Measurements from ENCODE around the gene CATSPERE. TPM values are rescaled to one million over a fixed set of nuclear protein-coding genes. Genes with fewer than 3 reads are reported as not detected.
A peak's percentile ranks its signal among the peaks of the same experiment; 100 is the strongest.
"Not testable (repeated sequence)": the region's sequence is repeated elsewhere in the genome, so short reads cannot be mapped to it uniquely, and the experiment has no call there.

Gene CATSPERE
- total RNA-seq, 4 donors from 2014 or later = 0.49 to 0.58 (median 0.56) TPM; not detected in 1

DNA sequence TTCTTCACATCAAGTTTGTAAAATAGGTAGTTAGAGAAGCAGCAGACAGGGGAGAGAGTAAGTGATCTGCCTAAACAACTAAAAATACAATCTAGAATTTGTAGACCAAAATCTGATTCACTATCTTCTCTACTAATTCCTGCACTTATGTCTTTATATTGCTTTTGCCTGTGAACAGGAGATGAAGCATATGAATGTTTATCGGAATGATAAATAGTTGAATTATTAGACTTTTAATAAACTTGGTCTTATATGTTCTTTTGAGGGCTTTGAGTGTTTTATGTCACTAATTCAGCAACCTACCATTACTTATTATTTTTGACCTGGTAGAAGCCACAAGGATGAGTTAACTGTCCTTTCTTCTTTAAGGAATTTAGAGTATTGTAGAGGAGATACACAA is 194.1 kb downstream of the CATSPERE start:
- Histone ChIP-seq H3K4me3 (peak overlapping the region in 1 of 4 donors; percentile 86), H3K27me3 (no peaks in the 10 kb centered on the region), H3K4me1 (peaks cover 30 to 59% of the 10 kb centered on the region in 2 donors), H3K27ac (peak overlapping the region in 3 of 4 donors; percentile 92 to 98 (median 93)), H3K36me3 (no peaks in the 10 kb centered on the region), H3K9me3 (no peaks in the 10 kb centered on the region)
- ATAC-seq (no peak), DNase-seq (no peak)
- no peak for TF ChIP-seq POLR2A (IDR thresholded peaks at IDR 0.05)
- TF ChIP-seq, protein P1, sequence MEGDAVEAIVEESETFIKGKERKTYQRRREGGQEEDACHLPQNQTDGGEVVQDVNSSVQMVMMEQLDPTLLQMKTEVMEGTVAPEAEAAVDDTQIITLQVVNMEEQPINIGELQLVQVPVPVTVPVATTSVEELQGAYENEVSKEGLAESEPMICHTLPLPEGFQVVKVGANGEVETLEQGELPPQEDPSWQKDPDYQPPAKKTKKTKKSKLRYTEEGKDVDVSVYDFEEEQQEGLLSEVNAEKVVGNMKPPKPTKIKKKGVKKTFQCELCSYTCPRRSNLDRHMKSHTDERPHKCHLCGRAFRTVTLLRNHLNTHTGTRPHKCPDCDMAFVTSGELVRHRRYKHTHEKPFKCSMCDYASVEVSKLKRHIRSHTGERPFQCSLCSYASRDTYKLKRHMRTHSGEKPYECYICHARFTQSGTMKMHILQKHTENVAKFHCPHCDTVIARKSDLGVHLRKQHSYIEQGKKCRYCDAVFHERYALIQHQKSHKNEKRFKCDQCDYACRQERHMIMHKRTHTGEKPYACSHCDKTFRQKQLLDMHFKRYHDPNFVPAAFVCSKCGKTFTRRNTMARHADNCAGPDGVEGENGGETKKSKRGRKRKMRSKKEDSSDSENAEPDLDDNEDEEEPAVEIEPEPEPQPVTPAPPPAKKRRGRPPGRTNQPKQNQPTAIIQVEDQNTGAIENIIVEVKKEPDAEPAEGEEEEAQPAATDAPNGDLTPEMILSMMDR (IDR thresholded peaks at IDR 0.05 in 4 of 5, conservative IDR thresholded peaks at IDR 0.05 in 1 of 5) = no peak
- in situ Hi-C loops (cut with MboI; ENCODE audit: low sequenced_read_pairs in 4 of 4) (loop anchor here in 2 of 4 donors (10.0 to 25.0 kb wide), 3 partner anchors 193 to 310 kb away; partner anchors contain the start of genes ADSS2 (in 2 of the 2) and CATSPERE (in 1 of the 2)), intact Hi-C loops (cut with DNase I; ENCODE audit: low total_unique reads) (loop anchor here (10.0 kb wide), 1 partner anchor 1400 kb away; the partner anchor contains the start of genes CEP170 and SDCCAG8)

DNA sequence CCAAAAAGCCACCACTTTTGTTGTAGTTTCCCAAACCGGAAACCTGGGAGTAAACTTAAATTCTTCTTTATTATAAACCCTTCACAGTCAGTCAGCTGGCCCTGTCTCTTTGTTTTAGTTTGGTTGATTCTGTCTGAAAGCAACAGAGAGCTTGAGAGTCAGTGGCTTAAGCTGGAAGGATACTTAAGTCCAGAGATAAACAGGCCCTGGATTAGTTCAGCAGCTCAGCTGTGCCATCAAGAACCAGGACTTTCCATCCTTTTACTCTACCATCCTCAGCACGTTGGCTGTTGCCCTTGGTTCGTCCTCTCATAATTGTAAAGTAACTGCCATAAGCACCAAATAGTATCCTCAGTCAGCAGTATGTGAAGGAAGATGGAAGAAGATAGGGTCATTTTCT is 196.3 kb downstream of the CATSPERE start:
- TF ChIP-seq, protein P1 (IDR thresholded peaks at IDR 0.05 in 4 of 5, conservative IDR thresholded peaks at IDR 0.05 in 1 of 5) = no peak
- TF ChIP-seq POLR2A (IDR thresholded peaks at IDR 0.05) = no peak
- peak overlapping the region in 2 of 4 donors; percentile 19 to 27 for H3K27ac ChIP-seq
- H3K36me3 ChIP-seq = no peaks in the 10 kb centered on the region
- peaks cover 30 to 54% of the 10 kb centered on the region in 2 donors for H3K4me1 ChIP-seq
- DNase-seq (no peak), ATAC-seq (no peak)
- intact Hi-C loops (cut with DNase I; ENCODE audit: low total_unique reads) (loop anchor here (10.0 kb wide), 1 partner anchor 1403 kb away; the partner anchor contains the start of genes CEP170 and SDCCAG8), in situ Hi-C loops (cut with MboI; ENCODE audit: low sequenced_read_pairs in 4 of 4) (loop anchor here in 2 of 4 donors (10.0 to 25.0 kb wide), 3 partner anchors 195 to 307 kb away; partner anchors contain the start of genes ADSS2 (in 2 of the 2) and CATSPERE (in 1 of the 2))
- no peak overlapping the region for H3K4me3 ChIP-seq
- no peaks in the 10 kb centered on the region for H3K27me3 ChIP-seq
- H3K9me3 ChIP-seq = no peaks in the 10 kb centered on the region

DNA sequence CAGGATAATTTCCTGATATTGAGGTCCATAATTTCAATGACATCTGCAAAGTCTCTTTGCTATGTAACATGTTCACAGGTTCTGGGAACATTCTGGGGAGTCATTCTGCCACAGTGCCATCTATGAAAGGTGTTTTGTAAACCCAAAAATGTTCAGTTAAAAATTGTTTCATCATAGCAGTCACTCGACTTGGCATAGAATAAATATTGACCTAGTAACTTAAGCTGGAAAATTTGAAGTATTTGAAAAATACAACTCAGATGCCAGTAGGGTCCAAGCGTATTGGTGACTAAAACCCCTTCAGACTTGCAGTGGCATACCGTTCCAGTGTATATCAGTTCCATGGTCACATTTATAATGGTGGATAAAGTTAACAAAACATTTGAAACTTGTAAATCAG is 198.6 kb downstream of the CATSPERE start:
- TF ChIP-seq POLR2A (IDR thresholded peaks at IDR 0.05) = no peak
- TF ChIP-seq, protein P1 (IDR thresholded peaks at IDR 0.05 in 4 of 5, conservative IDR thresholded peaks at IDR 0.05 in 1 of 5) = no peak
- intact Hi-C loops (cut with DNase I; ENCODE audit: low total_unique reads) = loop anchor here (10.0 kb wide), 1 partner anchor 1405 kb away; the partner anchor contains the start of genes CEP170 and SDCCAG8
- H3K27me3 ChIP-seq = no peaks in the 10 kb centered on the region
- no peaks in the 10 kb centered on the region for H3K9me3 ChIP-seq
- peaks cover 32 to 53% of the 10 kb centered on the region in 2 donors for H3K4me1 ChIP-seq
- no peak overlapping the region for H3K27ac ChIP-seq
- ATAC-seq (no peak), DNase-seq (no peak)
- no peak overlapping the region for H3K4me3 ChIP-seq
- in situ Hi-C loops (cut with MboI; ENCODE audit: low sequenced_read_pairs in 4 of 4) = loop anchor here in 2 of 4 donors (10.0 to 25.0 kb wide), 3 partner anchors 197 to 305 kb away; partner anchors contain the start of genes ADSS2 (in 2 of the 2) and CATSPERE (in 1 of the 2)
- H3K36me3 ChIP-seq = no peaks in the 10 kb centered on the region

DNA sequence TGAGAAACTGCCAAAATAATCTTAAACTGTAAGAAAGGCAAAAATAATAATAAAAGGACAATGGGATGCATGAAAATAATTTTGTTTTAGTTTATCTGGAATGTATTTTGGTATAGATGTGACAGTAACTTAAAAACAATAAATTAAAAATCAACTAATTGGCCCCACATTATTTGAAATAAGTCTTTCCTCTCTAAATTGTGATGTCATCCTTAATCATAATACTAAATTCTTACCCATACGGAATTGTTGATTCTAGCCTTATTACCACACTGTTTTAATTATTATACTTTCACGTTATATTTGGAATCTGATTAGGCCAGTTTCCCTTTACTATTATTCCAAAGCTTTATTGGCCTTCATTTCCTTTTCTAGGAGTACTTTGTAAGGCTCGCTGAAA is 199.5 kb downstream of the CATSPERE start:
- intact Hi-C loops (cut with DNase I; ENCODE audit: low total_unique reads) (no loop called here), in situ Hi-C loops (cut with MboI; ENCODE audit: low sequenced_read_pairs in 4 of 4) (loop anchor here in 1 of 4 donors (25.0 kb wide), 1 partner anchor 198 kb away; the partner anchor contains the start of genes ADSS2 and CATSPERE)
- ATAC-seq = no peak

DNA sequence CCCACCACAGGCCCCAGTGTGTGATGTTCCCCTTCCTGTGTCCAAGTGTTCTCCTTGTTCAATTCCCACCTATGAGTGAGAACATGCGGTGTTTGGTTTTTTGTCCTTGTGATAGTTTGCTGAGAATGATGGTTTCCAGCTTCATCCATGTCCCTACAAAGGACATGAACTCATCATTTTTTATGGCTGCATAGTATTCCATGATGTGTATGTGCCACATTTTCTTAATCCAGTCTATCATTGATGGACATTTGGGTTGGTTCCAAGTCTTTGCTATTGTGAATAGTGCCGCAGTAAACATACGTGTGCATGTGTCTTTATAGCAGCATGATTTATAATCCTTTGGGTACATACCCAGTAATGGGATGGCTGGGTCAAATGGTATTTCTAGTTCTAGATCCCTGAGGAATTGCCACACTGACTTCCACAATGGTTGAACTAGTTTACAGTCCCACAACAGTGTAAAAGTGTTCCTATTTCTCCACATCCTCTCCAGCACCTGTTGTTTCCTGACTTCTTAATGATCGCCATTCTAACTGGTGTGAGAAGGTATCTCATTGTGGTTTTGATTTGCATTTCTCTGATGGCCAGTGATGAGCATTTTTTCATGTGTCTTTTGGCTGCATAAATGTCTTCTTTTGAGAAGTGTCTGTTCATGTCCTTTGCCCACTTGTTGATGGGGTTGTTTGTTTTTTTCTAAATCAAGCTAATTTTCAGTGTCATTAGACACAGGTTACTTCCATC is 200.7 kb downstream of the CATSPERE start:
- H3K27me3 ChIP-seq; intact Hi-C loops (cut with DNase I; ENCODE audit: low total_unique reads); ATAC-seq; H3K4me3 ChIP-seq; DNase-seq; H3K9me3 ChIP-seq; H3K27ac ChIP-seq; H3K36me3 ChIP-seq: not testable (repeated sequence)
- peaks cover 33 to 54% of the 10 kb centered on the region in 2 donors for H3K4me1 ChIP-seq
- in situ Hi-C loops (cut with MboI; ENCODE audit: low sequenced_read_pairs in 4 of 4) = loop anchor here in 1 of 4 donors (25.0 kb wide), 1 partner anchor 199 kb away; the partner anchor contains the start of genes ADSS2 and CATSPERE

More for the DNA sequence above, 199.5 kb downstream of the CATSPERE start:
- H3K27me3 ChIP-seq = no peaks in the 10 kb centered on the region
- TF ChIP-seq, protein P1 (IDR thresholded peaks at IDR 0.05 in 4 of 5, conservative IDR thresholded peaks at IDR 0.05 in 1 of 5) = no peak
- TF ChIP-seq POLR2A (IDR thresholded peaks at IDR 0.05) = no peak
- no peaks in the 10 kb centered on the region for H3K36me3 ChIP-seq
- H3K4me1 ChIP-seq = peaks cover 32 to 54% of the 10 kb centered on the region in 2 donors
- H3K9me3 ChIP-seq = no peaks in the 10 kb centered on the region
- H3K27ac ChIP-seq = no peak overlapping the region
- H3K4me3 ChIP-seq = no peak overlapping the region
- no peak for DNase-seq
